ENCODE measurements around the gene MAP3K5.

Gene MAP3K5

DNA sequence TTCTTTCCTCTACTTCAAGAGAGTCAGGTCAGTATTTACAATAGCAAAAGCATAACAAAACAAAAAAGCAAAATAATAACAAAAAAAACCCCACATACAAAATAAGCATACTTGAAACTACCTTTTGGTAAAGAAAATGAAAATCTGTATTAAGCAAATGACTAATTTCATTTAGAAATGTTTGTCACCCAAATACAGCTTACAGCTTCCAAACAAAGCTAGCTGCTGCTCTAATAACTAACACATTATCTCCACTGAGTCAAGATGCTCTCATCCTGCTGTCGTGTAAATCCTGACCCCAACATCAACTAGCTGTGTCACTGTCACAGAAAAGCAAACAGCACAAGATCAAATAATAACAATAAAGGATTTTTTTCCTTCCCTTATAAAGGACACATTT lies 263.8 kb downstream of the MAP3K5 start:
- DNase-seq: no peak

DNA sequence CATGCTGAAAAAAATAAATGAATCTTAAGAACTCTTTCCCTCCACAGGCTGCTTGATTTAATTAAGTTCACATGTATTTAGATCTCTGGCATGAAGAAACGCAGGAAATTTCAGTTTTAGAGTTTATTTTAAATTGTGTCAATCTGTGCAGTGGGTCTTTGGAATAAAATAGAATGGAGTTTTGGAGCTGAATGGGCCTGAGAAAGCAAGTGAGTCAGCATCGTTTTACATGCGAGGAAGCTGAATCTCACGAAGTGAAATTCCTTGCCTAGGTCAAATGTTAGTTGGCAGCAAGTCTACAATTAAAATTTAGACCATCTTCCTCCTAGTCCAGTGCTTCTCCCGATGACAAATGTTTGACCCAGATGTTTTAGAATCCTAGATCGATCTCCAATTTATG lies 264.4 kb downstream of the MAP3K5 start:
- no peak for DNase-seq

GRCh38 chr6:136526937-136527336 lies 265.3 kb downstream of the MAP3K5 start:
- DNase-seq: no peak

DNA sequence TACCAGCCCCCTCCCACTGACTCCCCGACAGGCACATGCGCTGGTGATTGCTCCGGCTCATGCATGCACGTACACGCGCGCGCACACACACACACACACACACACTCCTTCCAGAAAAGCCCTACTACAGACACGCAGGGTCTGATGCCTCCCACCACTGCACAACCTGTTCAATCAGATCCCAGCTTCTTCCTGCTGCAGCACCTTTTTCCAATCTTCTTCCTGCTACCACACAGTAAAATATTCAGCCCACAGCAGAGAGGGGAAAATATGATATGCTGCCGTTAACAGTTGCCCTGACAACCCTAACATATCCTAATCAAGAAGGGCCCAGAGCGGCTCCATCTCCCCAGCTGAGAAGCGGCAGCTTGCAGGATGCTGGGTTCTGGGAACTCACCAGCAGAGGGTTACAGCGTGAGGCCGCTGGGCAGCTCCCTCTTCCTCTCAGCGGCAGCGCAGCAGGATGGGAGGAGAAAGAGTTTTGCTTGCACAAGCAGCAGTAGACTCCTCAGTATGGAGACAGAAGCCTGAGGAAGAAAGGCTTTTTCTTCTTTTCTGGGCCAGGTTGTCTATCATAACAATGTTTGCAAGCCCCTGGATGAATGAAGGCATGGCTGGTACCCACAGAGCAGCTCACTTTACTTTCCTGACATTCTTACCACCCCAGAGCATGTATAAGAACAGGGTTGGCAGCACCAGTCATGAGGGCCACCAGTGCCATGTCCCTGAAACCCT lies 265.9 kb downstream of the MAP3K5 start:
- DNase-seq: peak; percentile 66

DNA sequence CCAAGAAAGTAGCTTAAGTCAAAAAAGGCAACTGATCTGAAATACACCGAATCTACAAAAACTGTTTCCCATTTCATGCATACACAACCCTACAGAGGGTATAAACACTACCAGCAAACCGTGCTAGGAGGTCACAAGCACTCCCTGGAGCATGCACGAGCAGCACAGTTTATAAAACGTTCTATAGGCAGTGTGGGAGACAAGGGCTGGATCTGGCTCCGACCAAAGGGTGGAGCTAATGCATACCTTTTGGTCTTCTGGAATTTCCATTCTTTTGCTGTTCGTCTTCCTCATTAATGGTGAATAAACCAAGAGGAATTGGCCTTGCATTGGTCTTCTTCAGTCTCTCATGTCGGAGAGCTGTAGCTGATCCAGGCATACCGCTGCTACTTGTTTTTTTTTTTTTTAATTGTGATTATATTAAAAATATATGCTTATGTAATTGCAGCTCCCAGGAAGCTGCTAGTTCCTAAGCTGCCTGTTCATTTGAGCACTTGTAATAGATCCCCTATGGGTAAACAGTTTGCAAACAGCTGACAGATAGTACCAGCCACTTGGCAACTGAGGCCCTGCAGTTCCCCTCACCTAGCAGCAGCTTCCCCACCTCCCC lies 266.6 kb downstream of the MAP3K5 start:
- no peak for DNase-seq

- no peak for DNase-seq
These were observed 267.3 kb downstream of the MAP3K5 start for GRCh38 chr6:136524936-136525413.

DNA sequence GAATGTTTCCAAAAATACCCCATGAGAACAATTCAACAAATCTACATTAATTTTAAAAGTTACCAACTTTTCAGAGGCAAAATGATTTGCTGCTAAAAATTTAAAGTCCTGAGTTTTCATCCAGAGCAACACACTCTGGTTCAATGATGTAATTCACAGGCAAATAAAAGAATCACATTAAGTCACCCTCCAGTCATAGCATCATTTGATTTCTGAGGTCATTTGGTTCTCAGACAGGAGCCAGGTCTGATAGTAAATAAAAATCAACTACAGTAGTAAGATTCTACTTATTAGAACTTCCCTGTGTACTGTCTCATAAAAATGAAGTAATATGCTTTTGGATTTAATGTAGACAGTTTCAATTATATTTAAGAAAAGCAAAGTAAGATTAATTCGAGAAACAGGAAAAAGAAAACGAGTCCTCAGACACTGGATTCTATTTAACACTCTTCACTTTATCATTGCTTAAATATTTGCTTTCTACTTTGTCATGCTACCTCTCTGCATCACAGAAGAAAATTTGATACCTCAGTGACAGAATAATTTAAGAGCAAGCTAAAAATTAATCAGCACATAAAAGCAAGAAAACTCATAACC lies 267.8 kb downstream of the MAP3K5 start:
- DNase-seq: no peak

DNA sequence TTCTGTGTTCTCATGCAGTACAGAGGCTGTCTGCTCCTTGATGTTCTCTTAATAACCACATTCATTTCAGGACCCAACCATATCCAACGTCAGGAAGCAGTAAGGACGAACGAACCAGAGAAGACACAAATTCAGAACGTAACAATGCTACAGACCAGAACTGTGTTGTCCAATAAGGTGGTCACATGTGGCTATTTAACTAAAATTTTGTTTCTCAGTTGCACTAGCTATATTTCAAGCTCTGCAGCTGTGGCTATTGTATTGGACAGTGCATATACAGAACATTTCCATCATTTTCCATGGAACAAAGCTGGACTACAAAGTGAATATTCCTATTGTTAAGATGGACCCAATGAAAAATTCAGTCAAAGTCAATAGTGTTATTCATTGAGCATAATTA lies 269.1 kb downstream of the MAP3K5 start:
- DNase-seq: no peak

GRCh38 chr6:136522636-136523035 lies 269.6 kb downstream of the MAP3K5 start:
- DNase-seq: no peak

DNA sequence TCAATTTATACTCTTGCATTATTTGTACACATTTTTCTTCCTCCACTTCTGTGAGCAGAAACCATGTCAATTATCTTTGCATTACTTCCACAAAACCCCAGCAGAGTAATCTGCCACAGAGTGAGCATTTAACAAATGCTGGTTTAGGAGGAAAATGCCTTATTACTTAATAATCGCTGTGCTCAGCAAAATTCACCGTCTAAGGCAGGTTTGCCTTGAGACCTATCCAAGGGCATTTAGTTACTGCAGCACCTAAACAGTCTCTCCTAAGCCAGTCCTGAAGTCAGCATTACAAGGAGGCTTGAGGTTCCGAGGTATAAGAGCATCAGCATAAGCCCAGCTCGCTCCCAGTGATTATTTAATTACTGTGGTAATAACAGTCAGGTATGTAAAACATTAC lies 270.4 kb downstream of the MAP3K5 start:
- DNase-seq: no peak

DNA sequence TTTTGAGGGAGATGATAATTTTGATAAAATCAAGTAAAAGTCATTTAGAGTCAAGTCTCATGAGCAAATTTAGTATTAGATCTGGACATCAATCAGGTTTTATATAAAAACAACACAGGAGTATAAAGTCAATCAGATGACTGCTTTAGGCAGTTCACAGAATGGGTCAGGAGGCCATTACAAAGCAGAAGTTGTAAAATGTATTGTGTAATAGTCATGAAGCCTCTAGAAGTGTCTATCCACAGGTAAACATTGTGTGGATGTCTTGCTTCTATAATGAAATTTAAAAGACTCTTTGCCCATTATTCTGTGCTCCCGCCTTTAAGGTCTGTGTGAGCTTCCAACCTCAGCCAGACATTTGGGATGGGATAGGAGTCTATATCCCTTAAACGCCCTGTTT lies 270.9 kb downstream of the MAP3K5 start:
- DNase-seq: no peak

DNA sequence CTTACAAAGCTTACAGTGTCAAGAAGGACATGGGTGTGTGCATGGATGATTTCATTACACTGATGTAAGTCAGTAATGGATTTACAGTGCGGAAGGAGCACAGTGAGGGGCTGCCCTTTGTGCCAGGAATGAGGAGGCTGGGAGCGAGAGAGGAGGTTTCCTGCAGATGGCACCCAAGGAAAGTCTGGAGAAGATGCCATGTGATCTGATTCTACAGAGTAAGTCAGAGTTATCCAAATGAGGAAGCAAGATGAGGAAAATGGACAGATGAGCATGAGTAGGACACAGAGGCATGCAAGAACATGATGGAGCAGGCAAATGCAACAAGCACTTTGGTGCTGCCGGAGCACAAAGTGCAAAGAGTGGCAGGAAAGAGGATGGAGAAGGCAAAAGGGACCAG lies 271.8 kb downstream of the MAP3K5 start:
- no peak for DNase-seq

DNA sequence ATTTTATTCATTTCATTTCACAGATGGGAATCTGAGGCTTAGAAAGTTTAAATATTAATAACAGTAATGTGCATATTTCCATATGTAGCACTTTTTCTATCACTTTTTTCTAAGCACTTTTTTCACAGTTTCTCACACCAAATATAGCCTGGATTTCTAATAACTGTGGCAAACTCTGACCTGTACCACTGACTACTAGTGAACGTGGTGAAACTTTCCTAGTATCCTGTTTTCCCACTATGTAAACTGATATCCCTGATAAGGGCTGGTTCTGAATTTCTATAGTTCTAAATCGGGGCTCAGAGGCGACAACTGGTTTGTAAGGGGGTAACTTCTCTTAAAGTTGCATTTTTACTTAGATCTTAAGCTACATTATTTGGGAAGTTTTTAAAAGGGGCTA lies 274.7 kb downstream of the MAP3K5 start:
- DNase-seq: no peak

DNA sequence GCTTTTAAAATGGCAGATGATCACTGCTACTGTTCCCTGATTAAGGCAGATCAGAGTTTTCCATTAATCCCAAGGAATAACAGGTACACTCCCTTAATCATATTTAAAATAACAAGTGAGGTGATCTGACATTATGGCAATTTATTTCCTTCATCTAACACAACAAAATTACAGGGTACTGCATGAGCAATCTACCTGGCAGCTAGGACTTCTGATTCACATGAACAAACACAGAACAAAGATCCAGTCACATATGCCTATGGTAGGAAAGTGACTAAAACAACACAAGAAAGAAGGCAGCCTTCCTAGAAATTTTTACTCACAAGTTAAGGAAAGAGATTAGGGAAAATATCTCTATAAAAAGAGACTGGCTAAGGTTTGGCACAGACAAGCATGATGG lies 275.3 kb downstream of the MAP3K5 start:
- DNase-seq: no peak

DNA sequence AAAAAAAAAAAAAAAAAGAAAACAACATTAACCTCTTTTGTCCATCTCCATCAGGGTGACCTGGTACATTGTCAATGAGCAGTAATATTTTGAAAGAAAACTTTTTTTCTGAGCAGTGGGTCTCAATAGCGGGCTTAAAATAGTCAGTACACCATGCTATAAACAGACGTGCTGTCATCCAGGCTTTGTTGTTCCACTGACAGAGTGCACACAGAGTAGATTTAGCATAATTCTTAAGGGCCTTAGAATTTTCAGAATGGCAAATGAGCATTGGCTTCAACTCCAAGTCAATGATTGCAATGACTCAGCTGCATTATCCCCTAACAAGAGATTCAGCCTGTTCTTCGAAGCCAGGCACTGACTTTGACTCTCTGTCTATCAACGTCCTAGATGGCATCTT lies 277.7 kb downstream of the MAP3K5 start:
- no peak for DNase-seq

DNA sequence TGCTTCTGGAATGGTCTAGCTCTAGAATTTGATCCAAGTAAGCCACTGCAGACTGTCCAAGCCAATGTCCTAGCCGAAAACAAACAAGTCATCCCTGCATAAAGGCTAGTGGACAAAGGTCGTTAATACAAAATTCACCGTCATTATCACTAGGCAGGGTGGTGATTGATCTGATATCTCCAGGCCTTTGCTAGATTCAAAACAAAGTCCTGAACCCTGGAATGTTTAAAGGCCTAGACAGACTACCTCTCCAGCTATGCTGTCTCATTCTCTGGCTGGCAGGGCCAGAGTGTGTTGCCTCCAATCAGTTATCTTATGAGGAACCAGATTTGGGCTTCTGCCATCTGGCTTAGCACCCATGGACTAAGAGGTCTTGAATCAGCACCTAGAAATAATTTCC lies 280.4 kb downstream of the MAP3K5 start:
- DNase-seq: no peak

GRCh38 chr6:136511397-136511796 lies 280.9 kb downstream of the MAP3K5 start:
- no peak for DNase-seq

GRCh38 chr6:136510782-136511181 lies 281.5 kb downstream of the MAP3K5 start:
- no peak for DNase-seq

DNA sequence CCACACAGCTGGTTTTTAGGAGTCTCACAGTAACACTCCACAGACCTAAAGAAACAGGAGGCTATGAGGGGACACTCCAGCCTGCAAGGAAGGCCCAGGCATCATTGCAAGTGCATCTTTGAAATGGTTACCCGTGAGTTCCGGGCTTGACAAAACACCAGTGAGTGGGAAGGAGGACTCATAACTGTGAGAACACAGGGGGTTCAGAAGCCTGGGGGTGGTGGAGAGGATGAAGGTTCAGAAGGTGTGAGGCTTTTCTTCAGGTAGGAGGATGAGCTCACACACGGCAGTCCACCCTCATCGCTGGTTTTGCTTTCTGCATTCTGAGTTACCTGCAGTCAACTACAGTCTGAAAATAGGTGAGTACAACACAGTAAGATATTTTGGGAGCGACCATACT lies 282.0 kb downstream of the MAP3K5 start:
- no peak for DNase-seq

DNA sequence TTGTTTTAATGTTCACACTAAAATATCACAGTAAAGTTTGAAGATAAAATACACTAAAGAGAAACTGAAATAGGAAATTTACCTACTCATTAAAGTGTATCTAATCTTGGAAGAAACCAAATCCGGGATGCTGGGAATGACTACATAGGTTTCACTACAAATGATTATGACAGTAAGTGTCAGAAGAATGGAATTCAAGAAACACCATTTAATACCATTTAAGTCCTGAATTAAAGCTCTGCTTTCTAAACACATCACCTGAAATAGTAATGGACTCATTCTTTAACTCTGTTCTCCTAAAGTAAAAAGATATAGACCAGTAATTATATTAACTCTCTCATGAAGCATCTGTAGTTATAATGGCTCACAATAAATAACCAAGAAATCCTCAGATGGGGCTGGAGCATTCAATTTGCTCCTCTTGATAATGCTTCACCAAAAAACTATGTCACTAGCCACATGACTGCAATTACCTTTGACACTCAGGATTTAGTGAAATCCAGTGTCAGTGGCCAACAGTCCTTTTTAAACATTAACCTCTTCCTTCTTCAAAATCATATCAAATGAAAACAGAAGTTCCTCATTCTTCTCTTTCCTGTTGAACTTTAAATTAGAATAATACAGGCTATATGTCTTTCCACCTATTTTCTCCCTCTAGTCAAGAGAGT lies 283.4 kb downstream of the MAP3K5 start:
- DNase-seq: no peak
